Erythroblast (primary cell): ENCODE measurements around the gene CRYL1.

Experiments
- GATA1 ChIP-seq: IDR thresholded peaks from 2 replicates; pipeline ENCODE4 v1.6.1; 2011; ENCODE audit warnings: low read depth, mild to moderate bottlenecking, control low read depth, low read length, moderate library complexity
- POLR2A ChIP-seq: IDR thresholded peaks from 2 replicates; pipeline ENCODE4 v1.6.1; 2011; ENCODE audit warnings: mild to moderate bottlenecking, low read length

- TF ChIP-seq POLR2A (no peak), GATA1 (no peak)
Measured at GRCh38 chr13:20465218-20465879, 60.3 kb downstream of the CRYL1 start.
